ENCODE measurements around the gene FGFRL1.
A peak's percentile ranks its signal among the peaks of the same experiment; 100 is the strongest.
"Not testable (repeated sequence)": the region's sequence is repeated elsewhere in the genome, so short reads cannot be mapped to it uniquely, and the experiment has no call there.

The FGFRL1 gene

GRCh38 chr4:996997-997374, 14.4 kb upstream of the FGFRL1 start:
- H3K4me3 Mint-ChIP-seq: peak overlapping the region; percentile 26

GRCh38 chr4:997375-998071, 13.9 kb upstream of the FGFRL1 start:
- Mint-ChIP-seq H3K27me3 (peaks cover 42% of the 10 kb centered on the region), H3K27ac (no peak overlapping the region), H3K4me1 (peaks cover 35% of the 10 kb centered on the region), H3K36me3 (no peaks in the 10 kb centered on the region), H3K9me3 (peaks cover 3% of the 10 kb centered on the region), H3K4me3 (no peak overlapping the region)
- peak; percentile 18 for ATAC-seq

More at GRCh38 chr4:996997-997374, 14.4 kb upstream of the FGFRL1 start:
- Mint-ChIP-seq H3K27ac (no peak overlapping the region), H3K36me3 (no peaks in the 10 kb centered on the region), H3K9me3 (peaks cover 3% of the 10 kb centered on the region), H3K4me1 (peaks cover 35% of the 10 kb centered on the region), H3K27me3 (peaks cover 42% of the 10 kb centered on the region)
- no peak for ATAC-seq

- Mint-ChIP-seq H3K27ac (no peak overlapping the region), H3K4me3 (no peak overlapping the region), H3K36me3 (no peaks in the 10 kb centered on the region), H3K9me3 (peaks cover 3% of the 10 kb centered on the region), H3K4me1 (peaks cover 35% of the 10 kb centered on the region), H3K27me3 (peaks cover 42% of the 10 kb centered on the region)
- ATAC-seq: no peak
Measured at GRCh38 chr4:998096-998691, 13.2 kb upstream of the FGFRL1 start.

- peaks cover 35% of the 10 kb centered on the region for H3K4me1 Mint-ChIP-seq
- not testable (repeated sequence) for H3K9me3 Mint-ChIP-seq, ATAC-seq, H3K4me3 Mint-ChIP-seq, H3K27ac Mint-ChIP-seq, H3K36me3 Mint-ChIP-seq
- peaks cover 50% of the 10 kb centered on the region for H3K27me3 Mint-ChIP-seq
Measured at GRCh38 chr4:999240-999863, 12.1 kb upstream of the FGFRL1 start.

- H3K27ac Mint-ChIP-seq: no peak overlapping the region
- peaks cover 56% of the 10 kb centered on the region for H3K27me3 Mint-ChIP-seq
- no peak for ATAC-seq
- peaks cover 35% of the 10 kb centered on the region for H3K4me1 Mint-ChIP-seq
- no peaks in the 10 kb centered on the region for H3K36me3 Mint-ChIP-seq
- peaks cover 3% of the 10 kb centered on the region for H3K9me3 Mint-ChIP-seq
- no peak overlapping the region for H3K4me3 Mint-ChIP-seq
Measured at GRCh38 chr4:999882-1000425, 11.5 kb upstream of the FGFRL1 start.

GRCh38 chr4:1000686-1001260, 10.7 kb upstream of the FGFRL1 start:
- peaks cover 3% of the 10 kb centered on the region for H3K9me3 Mint-ChIP-seq
- H3K36me3 Mint-ChIP-seq: no peaks in the 10 kb centered on the region
- H3K27me3 Mint-ChIP-seq: peaks cover 59% of the 10 kb centered on the region
- peak; percentile 27 for ATAC-seq
- H3K27ac Mint-ChIP-seq: no peak overlapping the region
- peaks cover 30% of the 10 kb centered on the region for H3K4me1 Mint-ChIP-seq
- H3K4me3 Mint-ChIP-seq: no peak overlapping the region

- no peak overlapping the region for H3K4me3 Mint-ChIP-seq
- peaks cover 30% of the 10 kb centered on the region for H3K4me1 Mint-ChIP-seq
- peaks cover 59% of the 10 kb centered on the region for H3K27me3 Mint-ChIP-seq
- no peak for ATAC-seq
- no peaks in the 10 kb centered on the region for H3K36me3 Mint-ChIP-seq
- H3K27ac Mint-ChIP-seq: no peak overlapping the region
- peaks cover 3% of the 10 kb centered on the region for H3K9me3 Mint-ChIP-seq
Measured at GRCh38 chr4:1001561-1002130, 9.8 kb upstream of the FGFRL1 start.

- Mint-ChIP-seq H3K9me3 (peaks cover 3% of the 10 kb centered on the region), H3K4me1 (peaks cover 31% of the 10 kb centered on the region), H3K4me3 (no peak overlapping the region), H3K27ac (no peak overlapping the region), H3K27me3 (peaks cover 59% of the 10 kb centered on the region), H3K36me3 (no peaks in the 10 kb centered on the region)
- peak; percentile 25 for ATAC-seq
Measured at GRCh38 chr4:1002131-1002630, 9.2 kb upstream of the FGFRL1 start.

GRCh38 chr4:1002631-1003251, 8.7 kb upstream of the FGFRL1 start:
- Mint-ChIP-seq H3K27ac (no peak overlapping the region), H3K36me3 (no peaks in the 10 kb centered on the region), H3K4me1 (peaks cover 32% of the 10 kb centered on the region), H3K27me3 (peaks cover 61% of the 10 kb centered on the region), H3K4me3 (no peak overlapping the region), H3K9me3 (peaks cover 5% of the 10 kb centered on the region)
- ATAC-seq: peak; percentile 6

GRCh38 chr4:1003271-1004070, 8.0 kb upstream of the FGFRL1 start:
- peaks cover 5% of the 10 kb centered on the region for H3K9me3 Mint-ChIP-seq
- ATAC-seq: peak; percentile 12
- H3K4me1 Mint-ChIP-seq: peaks cover 32% of the 10 kb centered on the region
- no peak overlapping the region for H3K4me3 Mint-ChIP-seq
- no peak overlapping the region for H3K27ac Mint-ChIP-seq
- H3K36me3 Mint-ChIP-seq: no peaks in the 10 kb centered on the region
- H3K27me3 Mint-ChIP-seq: peaks cover 61% of the 10 kb centered on the region

- Mint-ChIP-seq H3K27me3 (peaks cover 61% of the 10 kb centered on the region), H3K27ac (no peak overlapping the region), H3K4me1 (peaks cover 32% of the 10 kb centered on the region), H3K36me3 (no peaks in the 10 kb centered on the region), H3K4me3 (no peak overlapping the region), H3K9me3 (peaks cover 5% of the 10 kb centered on the region)
- ATAC-seq: no peak
Measured at GRCh38 chr4:1004071-1004418, 7.4 kb upstream of the FGFRL1 start.

- peaks cover 2% of the 10 kb centered on the region for H3K9me3 Mint-ChIP-seq
- no peak for ATAC-seq
- no peaks in the 10 kb centered on the region for H3K36me3 Mint-ChIP-seq
- no peak overlapping the region for H3K4me3 Mint-ChIP-seq
- no peak overlapping the region for H3K27ac Mint-ChIP-seq
- H3K27me3 Mint-ChIP-seq: peaks cover 60% of the 10 kb centered on the region
- peaks cover 28% of the 10 kb centered on the region for H3K4me1 Mint-ChIP-seq
Measured at GRCh38 chr4:1004557-1005485, 6.6 kb upstream of the FGFRL1 start.

GRCh38 chr4:1006856-1007255, 4.6 kb upstream of the FGFRL1 start:
- Mint-ChIP-seq H3K27me3 (peaks cover 60% of the 10 kb centered on the region), H3K4me1 (peaks cover 32% of the 10 kb centered on the region), H3K4me3 (no peak overlapping the region)

More at GRCh38 chr4:1006856-1007255, 4.6 kb upstream of the FGFRL1 start:
- H3K27ac Mint-ChIP-seq: no peak overlapping the region
- no peaks in the 10 kb centered on the region for H3K36me3 Mint-ChIP-seq
- ATAC-seq: no peak
- peaks cover 2% of the 10 kb centered on the region for H3K9me3 Mint-ChIP-seq

Measured in stimulated activated memory B cell treated with anti-CD40 and anti-IgM and Interleukin-4, amounts not matched to agents 10 μg/mL and 1 μg/mL and 100 μg/mL, for 72 hours (primary cell).